Pancreas (tissue), 10 donors: ENCODE measurements around the gene CACNA2D3. TPM values are rescaled to one million over a fixed set of nuclear protein-coding genes. Genes with fewer than 3 reads are reported as not detected.

Experiments used
- ATAC-seq, 4 donors: fragments of 200-7000 bp; cut with Tn5 transposase; one replicate each; pipeline versions ENCODE4 v1.8.0 to v1.9.1; 2020; ENCODE audit warnings: mild to moderate bottlenecking in 4 of 4, moderate library complexity in 4 of 4
- DNase-seq, 6 donors: peaks; one replicate each; pipeline ENCODE4 v3.0.0-alpha.2; 2020
- FAIRE-seq: peaks from 2 replicates; lab custom pipeline; 2012; peaks lifted over from hg19 to GRCh38; lab: Jason Lieb, UNC
- H3K27ac ChIP-seq, 4 donors: fragments of 200-600 bp; sonication (generic); 1 replicate in 3 of 4; 2 replicates in 1 of 4; pipeline versions ENCODE4 v1.5.0 to v1.8.0; 2020
- H3K27me3 ChIP-seq, 4 donors: fragments of 200-600 bp; one replicate each; pipeline ENCODE4 v1.8.0; 2021
- H3K36me3 ChIP-seq, 3 donors: fragments of 200-600 bp; sonication (generic) in 1 of 3; one replicate each; pipeline versions ENCODE4 v1.5.0 to v1.8.0; 2020 to 2021
- H3K4me1 ChIP-seq, 3 donors: fragments of 200-600 bp; one replicate each; pipeline ENCODE4 v1.8.0; 2021
- H3K4me3 ChIP-seq, 4 donors: fragments of 200-600 bp; sonication (generic) in 2 of 4; one replicate each; pipeline versions ENCODE4 v1.5.0 to v1.8.0; 2020 to 2021
- H3K9me3 ChIP-seq, 4 donors: fragments of 200-600 bp; one replicate each; pipeline ENCODE4 v1.8.0; 2021
- CTCF ChIP-seq, 4 donors: fragments of 200-600 bp; sonication (generic) in 3 of 4; IDR thresholded peaks; one replicate each; pipeline versions ENCODE4 v1.5.0 to v1.8.0; 2021; ENCODE audit warnings: antibody characterized with exemption in 4 of 4
- WGBS, 2 donors: extraction: QIAGEN DNeasy Blood & Tissue Kit; methylation state at CpG; one replicate each; pipeline ENCODE4 v1.1.7; 2013; 5-methylcytosine and 5-hydroxymethylcytosine counted together
- intact Hi-C, 3 donors: fragments of 100-400 bp; cut with DNase I; formaldehyde crosslinking; loops; one replicate each; pipeline versions ENCODE4 v1.11.1 to v1.14.2; 2022
- polyA plus RNA-seq, 2 donors: library from polyadenylated mRNA; stranded (reverse); fragments of 200-250 nt; gene quantifications; one replicate each; pipeline ENCODE4 v1.2.3, GENCODE V29; 2013
- total RNA-seq, 6 donors: library from RNA; stranded (reverse); fragmentation: NEBNext Ultra II Directional in 4 of 6; extraction: Animal tissue kit (Norgen Biotek cat#: 25700) in 4 of 6; gene quantifications; one replicate each; pipeline versions ENCODE4 v1.2.1 to v1.2.4, GENCODE V29; 2021 to 2023
- donor health status: healthy with polysubstance abuse.
- donor health status: DM: no; HTN: no; CAD: no; lungs with moderate emphysema.
- donor health status: DM: no; HTN: no; CAD: no.
- donor health status: control.
- donor health status: control.
- donor health status: Bipolar disorder and iron deficiency.
- donor health status: DM: yes; HTN: yes; CAD: no.
- donor health status: DM: no; HTN: no; CAD: no.
- donor health status: DM: no; HTN: no; CAD: no.
- donor health status: DM: yes; HTN: yes; CAD: no.

Gene CACNA2D3
- total and polyA plus RNA-seq, 8 donors: 0.19 to 0.75 (median 0.37) TPM; not detected in 2

GRCh38 chr3:54296531-54296930 is 174.2 kb downstream of the CACNA2D3 start:
- FAIRE-seq (no peak), ATAC-seq (peak in 1 of 4 donors; percentile 59)

DNA sequence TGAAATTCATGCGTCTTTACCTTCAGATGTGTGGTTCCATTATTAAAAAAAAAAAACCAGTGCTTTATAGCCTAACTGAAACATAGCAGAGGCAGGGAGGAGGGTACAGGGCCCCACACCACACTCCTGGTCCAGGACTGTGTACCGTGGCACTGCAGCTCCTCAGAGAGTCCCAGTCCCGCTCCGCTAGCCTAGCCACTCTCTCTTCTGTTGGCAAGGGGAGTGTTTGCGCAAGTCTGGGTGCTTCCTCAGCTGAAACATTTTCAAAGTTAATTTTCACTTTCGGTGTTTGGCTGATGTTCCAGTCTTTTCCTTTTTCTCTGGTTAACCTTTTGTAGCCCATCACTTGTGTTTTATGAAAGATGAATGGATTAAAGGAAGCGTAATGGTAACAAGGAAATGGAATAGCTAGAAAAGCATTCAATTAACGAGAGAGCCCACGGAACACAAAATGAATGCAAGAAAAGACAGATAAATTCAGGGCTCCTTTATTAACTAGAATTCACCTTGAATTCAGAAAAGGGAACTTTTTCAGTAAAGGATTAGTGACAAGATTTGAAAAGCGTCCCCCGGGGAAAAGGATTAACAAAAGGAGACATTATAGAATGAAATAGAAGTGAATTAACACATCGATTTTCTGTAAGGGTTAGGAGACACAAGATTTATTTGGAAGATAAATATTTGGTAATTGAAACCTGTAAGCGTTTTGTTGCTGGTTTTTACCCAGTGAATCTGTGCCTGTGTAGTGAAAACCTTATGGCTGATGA is 177.0 kb downstream of the CACNA2D3 start:
- no peaks in the 10 kb centered on the region for H3K27me3 ChIP-seq
- DNase-seq: no peak
- peak in 3 of 4 donors; percentile 37 to 62 (median 57) for ATAC-seq
- H3K4me3 ChIP-seq: no peak overlapping the region
- TF ChIP-seq CTCF (IDR thresholded peaks at IDR 0.05): no peak
- FAIRE-seq: no peak
- peaks cover 0 to 1% (median 0%) of the 10 kb centered on the region in 3 donors for H3K4me1 ChIP-seq
- no peaks in the 10 kb centered on the region for H3K36me3 ChIP-seq
- no peaks in the 10 kb centered on the region for H3K9me3 ChIP-seq
- no peak overlapping the region for H3K27ac ChIP-seq
- intact Hi-C loops: no loop called here
- WGBS, 2 donors: 68 to 70% methylated on average over 13 of the region's 13 CpGs

More at GRCh38 chr3:54296531-54296930, 174.2 kb downstream of the CACNA2D3 start:
- Histone ChIP-seq H3K4me1 (no peaks in the 10 kb centered on the region), H3K36me3 (no peaks in the 10 kb centered on the region), H3K27me3 (no peaks in the 10 kb centered on the region), H3K4me3 (no peak overlapping the region), H3K27ac (no peak overlapping the region), H3K9me3 (no peaks in the 10 kb centered on the region)
- no peak for DNase-seq
- intact Hi-C loops: no loop called here
- no peak for TF ChIP-seq CTCF (IDR thresholded peaks at IDR 0.05)
- 61 to 65% methylated on average over 8 of the region's 8 CpGs for WGBS, 2 donors

GRCh38 chr3:54303517-54304375 is 181.4 kb downstream of the CACNA2D3 start:
- H3K4me3 ChIP-seq: no peak overlapping the region
- no peaks in the 10 kb centered on the region for H3K9me3 ChIP-seq
- H3K36me3 ChIP-seq: no peaks in the 10 kb centered on the region
- peaks cover 0 to 14% (median 8%) of the 10 kb centered on the region in 3 donors for H3K4me1 ChIP-seq
- no peak overlapping the region for H3K27ac ChIP-seq
- H3K27me3 ChIP-seq: no peaks in the 10 kb centered on the region
- intact Hi-C loops: no loop called here
- 82 to 87% methylated on average over 7 of the region's 7 CpGs for WGBS, 2 donors
- no peak for FAIRE-seq
- ATAC-seq: no peak
- no peak for TF ChIP-seq CTCF (IDR thresholded peaks at IDR 0.05)
- DNase-seq: no peak

DNA sequence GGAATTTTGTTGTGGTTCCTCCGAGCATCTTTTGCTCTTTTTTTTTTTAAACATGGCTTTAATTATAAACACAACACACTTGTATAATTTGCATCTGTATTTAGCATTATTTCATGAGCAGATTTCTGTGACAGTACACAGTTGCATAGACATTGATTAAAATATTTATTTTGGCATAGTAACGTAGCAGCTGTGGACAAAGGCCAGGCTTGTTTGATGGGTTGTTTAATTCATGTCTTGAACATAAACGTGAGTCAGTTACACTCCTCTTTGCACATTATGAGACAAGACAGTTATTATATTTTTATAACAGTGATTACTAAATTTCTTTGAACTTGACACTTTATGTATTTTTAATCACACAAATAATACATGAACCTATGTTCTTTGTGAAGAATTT is 182.5 kb downstream of the CACNA2D3 start:
- FAIRE-seq (peak; percentile 5), DNase-seq (no peak), ATAC-seq (peak; percentile 43 to 71 (median 56))
- Histone ChIP-seq H3K27me3 (no peaks in the 10 kb centered on the region), H3K4me1 (peaks cover 0 to 14% (median 8%) of the 10 kb centered on the region in 3 donors), H3K36me3 (no peaks in the 10 kb centered on the region), H3K9me3 (no peaks in the 10 kb centered on the region), H3K4me3 (no peak overlapping the region), H3K27ac (no peak overlapping the region)
- 14 to 21% methylated on average over 3 of the region's 3 CpGs for WGBS, 2 donors
- intact Hi-C loops: no loop called here
- TF ChIP-seq CTCF (IDR thresholded peaks at IDR 0.05): no peak
